ENCODE results near the gene LUZP2.

DNA sequence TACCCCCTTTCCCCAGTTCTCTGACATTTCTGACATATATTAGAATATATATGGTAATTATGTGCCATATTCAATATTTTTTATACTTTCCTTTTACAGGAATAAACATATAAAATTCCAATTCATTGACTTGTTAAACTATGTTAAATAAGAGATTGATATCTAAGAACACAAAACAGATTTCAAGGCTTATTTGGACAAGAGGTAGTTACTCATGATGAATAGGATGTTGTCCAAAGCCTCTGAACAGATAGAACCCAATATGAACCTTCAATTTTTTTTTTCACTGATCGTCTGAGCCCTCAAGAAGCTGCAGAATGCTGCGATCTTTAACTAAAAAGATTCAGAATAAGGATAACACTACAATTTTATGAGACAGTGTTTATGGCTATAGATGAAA is 340.3 kb downstream of the LUZP2 start:
- TF ChIP-seq FOXA1 (IDR thresholded peaks at IDR 0.05; ENCODE audit: borderline replicate concordance) (no peak), RFX5 (IDR thresholded peaks at IDR 0.05; ENCODE audit: low read depth, low read length) (no peak), FOXJ2 (tag; IDR thresholded peaks at IDR 0.05) (no peak), NFIC (IDR thresholded peaks at IDR 0.05) (no peak)
